ENCODE results near the gene HMGN4. TPM values are rescaled to one million over a fixed set of nuclear protein-coding genes. Genes with fewer than 3 reads are reported as not detected.
A peak's percentile ranks its signal among the peaks of the same experiment; 100 is the strongest.

Gene HMGN4
- total and polyA plus RNA-seq, 2 donors (not counting 3 experiments of a cell fraction or from before 2014, with no cell fraction given) = 13.1 to 36.9 TPM

GRCh38 chr6:26554447-26554696, 16.2 kb downstream of the HMGN4 start:
- no peaks in the 10 kb centered on the region for H3K9me1 ChIP-seq (replicated peaks; ENCODE audit: control insufficient read depth, extremely low read depth, insufficient read depth, low read length)
- H3K9me3 ChIP-seq (replicated peaks; ENCODE audit: control insufficient read depth, insufficient read depth, low read length) = no peaks in the 10 kb centered on the region
- H3K27ac ChIP-seq (ENCODE audit: insufficient read depth, low read depth, low read length) = peak overlapping the region; percentile 43
- BruUV-seq (replicated peaks) = no TSS peak
- no peaks in the 10 kb centered on the region for H3K79me2 ChIP-seq (ENCODE audit: control insufficient read depth, insufficient read depth, low read length)
- peaks cover 13% of the 10 kb centered on the region for H3K4me1 ChIP-seq (ENCODE audit: control insufficient read depth, extremely low read depth, insufficient read depth, low read length)
- ChIA-PET CTCF (interaction anchor here (0.8 to 5.7 kb wide), 7 partner anchors 15 to 379 kb away, joined by 3 to 36 read pairs (median 12); partner anchors contain the start of gene HMGN4), POLR2A (no interaction called here)
- FAIRE-seq (no peak), DNase-seq (ENCODE audit: low read depth, low spot score) (no peak)
- peak overlapping the region; percentile 66 for H3K9ac ChIP-seq (replicated peaks; ENCODE audit: extremely low read depth, insufficient read depth, low read length)
- no peaks in the 10 kb centered on the region for H3K36me3 ChIP-seq (ENCODE audit: control insufficient read depth in 2 of 2, extremely low read depth in 1 of 2, insufficient read depth in 2 of 2, low read length in 2 of 2)
- no peak for TF ChIP-seq JUN (IDR thresholded peaks at IDR 0.05; ENCODE audit: borderline replicate concordance, insufficient read depth, insufficient read length, low read depth)
- no peak for TF ChIP-seq POLR2AphosphoS5 (IDR thresholded peaks at IDR 0.05; ENCODE audit: insufficient read depth, low read depth, low read length)
- no peak for TF ChIP-seq POLR2A (IDR thresholded peaks at IDR 0.05; ENCODE audit: low read depth, low read length)
- no peak for TF ChIP-seq EZH2 (IDR thresholded peaks at IDR 0.05; ENCODE audit: borderline replicate concordance, low read depth, low read length, severe bottlenecking)
- no peak for TF ChIP-seq GATA2 (IDR thresholded peaks at IDR 0.05; ENCODE audit: insufficient read depth, insufficient read length, low read depth, low read length)
- TF ChIP-seq, protein P1, sequence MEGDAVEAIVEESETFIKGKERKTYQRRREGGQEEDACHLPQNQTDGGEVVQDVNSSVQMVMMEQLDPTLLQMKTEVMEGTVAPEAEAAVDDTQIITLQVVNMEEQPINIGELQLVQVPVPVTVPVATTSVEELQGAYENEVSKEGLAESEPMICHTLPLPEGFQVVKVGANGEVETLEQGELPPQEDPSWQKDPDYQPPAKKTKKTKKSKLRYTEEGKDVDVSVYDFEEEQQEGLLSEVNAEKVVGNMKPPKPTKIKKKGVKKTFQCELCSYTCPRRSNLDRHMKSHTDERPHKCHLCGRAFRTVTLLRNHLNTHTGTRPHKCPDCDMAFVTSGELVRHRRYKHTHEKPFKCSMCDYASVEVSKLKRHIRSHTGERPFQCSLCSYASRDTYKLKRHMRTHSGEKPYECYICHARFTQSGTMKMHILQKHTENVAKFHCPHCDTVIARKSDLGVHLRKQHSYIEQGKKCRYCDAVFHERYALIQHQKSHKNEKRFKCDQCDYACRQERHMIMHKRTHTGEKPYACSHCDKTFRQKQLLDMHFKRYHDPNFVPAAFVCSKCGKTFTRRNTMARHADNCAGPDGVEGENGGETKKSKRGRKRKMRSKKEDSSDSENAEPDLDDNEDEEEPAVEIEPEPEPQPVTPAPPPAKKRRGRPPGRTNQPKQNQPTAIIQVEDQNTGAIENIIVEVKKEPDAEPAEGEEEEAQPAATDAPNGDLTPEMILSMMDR (IDR thresholded peaks at IDR 0.05; ENCODE audit: extremely low read depth in 1 of 2, insufficient read depth in 1 of 2, low read depth in 1 of 2, low read length in 2 of 2) = no peak
- TF ChIP-seq, protein P2, sequence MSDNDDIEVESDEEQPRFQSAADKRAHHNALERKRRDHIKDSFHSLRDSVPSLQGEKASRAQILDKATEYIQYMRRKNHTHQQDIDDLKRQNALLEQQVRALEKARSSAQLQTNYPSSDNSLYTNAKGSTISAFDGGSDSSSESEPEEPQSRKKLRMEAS (IDR thresholded peaks at IDR 0.05; ENCODE audit: insufficient read depth, insufficient read length) = no peak
- no peak for TF ChIP-seq FOS (IDR thresholded peaks at IDR 0.05; ENCODE audit: borderline replicate concordance, insufficient read depth, low read length)
- TF ChIP-seq MYC (IDR thresholded peaks at IDR 0.05; ENCODE audit: low read depth, low read length) = no peak
- peak overlapping the region; percentile 88 for H2AFZ ChIP-seq (ENCODE audit: low read depth, low read length)
- intact Hi-C loops (cut with micrococcal nuclease) = loop anchor here (1.0 to 10.0 kb wide), 4 partner anchors 223 to 530 kb away; a partner anchor contains a TSS
- peak overlapping the region; percentile 100 for H3K4me2 ChIP-seq (ENCODE audit: insufficient read depth, low read length)
- H3K4me3 ChIP-seq (replicated peaks in 1 of 3; ENCODE audit: insufficient read depth in 1 of 3, low read depth in 1 of 3, low read length in 3 of 3) = peak overlapping the region; percentile 30 to 94 (median 70)
- no peaks in the 10 kb centered on the region for H3K27me3 ChIP-seq (ENCODE audit: control insufficient read depth in 2 of 2, insufficient read depth in 2 of 2, low read length in 2 of 2)
- dilution Hi-C loops (cut with MboI; ENCODE audit: extremely low pct_ligation_motif_present, low sequenced_read_pairs) = no loop called here
- no peaks in the 10 kb centered on the region for H4K20me1 ChIP-seq (replicated peaks; ENCODE audit: control insufficient read depth, extremely low read depth, insufficient read depth, low read length)
